HG03439 (cell line): Measurements from ENCODE around the gene PCDHA3.
"Not testable (repeated sequence)": the region's sequence is repeated elsewhere in the genome, so short reads cannot be mapped to it uniquely, and the experiment has no call there.

Experiments
- ATAC-seq: cut with Tn5 transposase; IDR thresholded peaks from one replicate; pipeline ENCODE4 v1.9.1; 2021; ENCODE audit warnings: mild to moderate bottlenecking, moderate library complexity; ENCODE audit not compliant: unreplicated experiment

The PCDHA3 gene

DNA sequence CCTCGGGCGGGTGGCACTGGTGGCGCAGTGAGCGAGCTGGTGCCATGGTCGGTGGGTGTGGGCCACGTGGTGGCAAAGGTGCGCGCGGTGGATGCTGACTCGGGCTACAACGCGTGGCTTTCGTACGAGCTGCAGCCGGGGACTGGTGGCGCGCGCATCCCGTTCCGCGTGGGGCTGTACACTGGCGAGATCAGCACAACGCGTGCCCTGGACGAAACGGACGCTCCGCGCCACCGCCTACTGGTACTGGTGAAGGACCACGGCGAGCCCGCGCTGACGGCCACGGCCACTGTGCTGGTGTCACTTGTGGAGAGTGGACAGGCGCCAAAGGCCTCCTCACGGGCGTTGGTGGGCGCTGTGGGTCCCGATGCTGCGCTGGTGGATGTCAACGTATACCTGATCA is 8.0 kb downstream of the PCDHA3 start:
- ATAC-seq, result no peak

DNA sequence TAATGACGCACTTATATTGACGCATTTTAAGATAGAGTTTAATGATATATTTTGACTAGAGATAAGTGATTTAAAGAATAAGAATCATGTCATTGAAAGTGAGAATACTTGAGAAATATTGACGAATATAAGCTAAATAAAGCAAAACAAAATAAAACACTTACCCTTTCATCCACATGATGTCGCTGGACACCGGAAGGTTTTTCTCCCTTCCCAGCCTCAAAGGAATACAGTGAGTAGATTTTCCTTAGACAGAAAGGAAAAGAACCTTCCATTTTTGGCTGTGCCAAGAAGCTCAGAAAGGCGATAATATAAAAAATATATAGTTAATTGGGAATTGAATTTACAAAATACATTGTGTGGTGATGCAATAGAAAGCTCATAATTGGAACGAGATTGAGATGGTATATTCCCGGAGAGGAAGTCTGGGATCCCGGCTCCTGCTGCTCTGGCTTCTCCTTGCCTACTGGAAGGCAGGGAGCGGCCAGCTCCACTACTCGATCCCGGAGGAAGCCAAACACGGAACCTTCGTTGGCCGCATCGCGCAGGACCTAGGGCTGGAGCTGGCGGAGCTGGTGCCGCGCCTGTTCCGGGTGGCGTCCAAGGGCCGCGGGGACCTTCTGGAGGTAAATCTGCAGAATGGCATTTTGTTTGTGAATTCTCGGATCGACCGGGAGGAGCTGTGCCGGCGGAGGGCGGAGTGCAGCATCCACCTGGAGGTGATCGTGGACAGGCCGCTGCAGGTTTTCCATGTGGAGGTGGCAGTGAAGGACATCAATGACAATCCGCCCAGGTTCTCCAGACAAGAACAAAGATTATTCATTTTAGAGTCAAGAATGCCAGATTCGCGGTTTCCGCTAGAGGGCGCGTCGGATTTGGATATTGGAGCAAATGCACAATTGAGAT is 20.8 kb downstream of the PCDHA3 start, which contains the start of gene PCDHA5:
PCDHA5 (plus strand) TSS at position 239 of the 906 bp plus-strand sequence.
- ATAC-seq, result no peak

DNA sequence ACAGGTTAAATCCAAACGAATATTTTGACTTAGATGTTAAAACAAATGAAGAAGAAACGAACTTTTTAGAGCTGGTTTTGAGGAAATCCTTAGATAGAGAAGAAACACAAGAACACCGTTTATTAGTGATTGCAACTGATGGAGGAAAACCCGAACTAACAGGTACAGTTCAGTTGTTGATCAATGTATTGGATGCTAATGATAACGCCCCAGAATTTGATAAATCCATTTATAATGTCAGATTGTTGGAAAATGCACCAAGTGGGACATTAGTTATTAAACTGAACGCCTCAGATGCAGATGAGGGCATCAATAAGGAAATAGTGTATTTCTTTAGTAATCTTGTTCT is 21.4 kb downstream of the PCDHA3 start:
- ATAC-seq, result no peak

DNA sequence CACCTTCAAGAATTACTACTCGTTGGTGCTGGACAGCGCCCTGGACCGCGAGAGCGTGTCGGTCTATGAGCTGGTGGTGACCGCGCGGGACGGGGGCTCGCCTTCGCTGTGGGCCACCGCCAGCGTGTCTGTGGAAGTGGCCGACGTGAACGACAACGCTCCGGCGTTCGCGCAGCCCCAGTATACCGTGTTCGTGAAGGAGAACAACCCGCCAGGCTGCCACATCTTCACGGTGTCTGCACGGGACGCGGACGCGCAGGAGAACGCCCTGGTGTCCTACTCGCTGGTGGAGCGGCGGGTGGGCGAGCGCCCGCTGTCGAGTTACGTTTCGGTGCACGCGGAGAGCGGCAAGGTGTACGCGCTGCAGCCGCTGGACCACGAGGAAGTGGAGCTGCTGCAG is 22.1 kb downstream of the PCDHA3 start:
- ATAC-seq, result not testable (repeated sequence)

DNA sequence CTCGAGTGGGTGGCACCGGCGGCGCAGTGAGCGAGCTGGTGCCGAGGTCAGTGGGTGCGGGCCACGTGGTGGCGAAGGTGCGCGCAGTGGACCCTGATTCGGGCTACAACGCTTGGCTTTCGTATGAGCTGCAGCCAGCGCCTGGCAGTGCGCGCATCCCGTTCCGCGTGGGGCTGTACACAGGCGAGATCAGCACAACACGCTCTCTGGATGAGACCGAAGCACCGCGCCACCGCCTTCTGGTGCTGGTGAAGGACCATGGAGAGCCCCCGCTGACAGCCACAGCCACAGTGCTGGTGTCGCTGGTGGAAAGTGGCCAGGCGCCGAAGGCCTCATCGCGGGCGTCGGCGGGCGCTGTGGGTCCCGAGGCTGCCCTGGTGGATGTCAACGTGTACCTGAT is 22.6 kb downstream of the PCDHA3 start:
- no peak for ATAC-seq

DNA sequence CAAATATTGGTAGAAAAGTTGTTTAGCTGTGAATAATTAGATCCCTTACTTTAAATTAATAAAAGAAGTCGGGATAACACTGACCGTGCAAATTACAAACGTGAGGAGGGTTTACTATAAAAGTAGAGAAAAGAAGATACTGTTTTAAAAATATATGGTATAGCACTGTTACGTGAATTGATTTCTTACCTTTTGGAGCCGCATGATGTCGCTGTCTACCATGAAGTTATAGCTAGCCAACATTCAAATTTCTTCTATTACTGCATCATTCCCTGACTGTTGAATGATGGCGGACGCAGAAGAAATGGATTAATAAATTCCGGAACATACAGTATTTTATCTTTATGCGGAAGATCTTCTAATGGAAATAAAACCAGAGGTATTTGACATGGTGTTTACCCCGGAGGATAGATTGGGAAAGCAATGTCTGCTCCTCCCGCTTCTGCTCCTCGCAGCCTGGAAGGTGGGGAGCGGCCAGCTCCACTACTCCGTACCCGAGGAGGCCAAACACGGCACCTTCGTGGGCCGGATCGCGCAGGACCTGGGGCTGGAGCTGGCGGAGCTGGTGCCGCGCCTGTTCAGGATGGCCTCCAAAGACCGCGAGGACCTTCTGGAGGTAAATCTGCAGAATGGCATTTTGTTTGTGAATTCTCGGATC is 27.0 kb downstream of the PCDHA3 start, which contains the start of gene PCDHA6:
PCDHA6 (plus strand) TSS at position 257 of the 658 bp plus-strand sequence; CDS start at position 389, 132 bp downstream.
- ATAC-seq, result no peak

DNA sequence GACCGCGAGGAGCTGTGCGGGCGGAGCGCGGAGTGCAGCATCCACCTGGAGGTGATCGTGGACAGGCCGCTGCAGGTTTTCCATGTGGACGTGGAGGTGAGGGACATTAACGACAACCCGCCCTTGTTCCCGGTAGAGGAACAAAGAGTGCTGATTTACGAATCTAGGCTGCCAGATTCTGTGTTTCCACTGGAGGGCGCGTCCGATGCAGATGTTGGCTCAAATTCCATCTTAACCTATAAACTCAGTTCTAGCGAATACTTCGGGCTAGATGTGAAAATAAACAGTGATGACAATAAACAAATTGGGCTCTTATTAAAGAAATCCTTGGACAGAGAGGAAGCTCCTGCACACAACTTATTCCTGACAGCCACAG is 27.5 kb downstream of the PCDHA3 start:
- no peak for ATAC-seq

DNA sequence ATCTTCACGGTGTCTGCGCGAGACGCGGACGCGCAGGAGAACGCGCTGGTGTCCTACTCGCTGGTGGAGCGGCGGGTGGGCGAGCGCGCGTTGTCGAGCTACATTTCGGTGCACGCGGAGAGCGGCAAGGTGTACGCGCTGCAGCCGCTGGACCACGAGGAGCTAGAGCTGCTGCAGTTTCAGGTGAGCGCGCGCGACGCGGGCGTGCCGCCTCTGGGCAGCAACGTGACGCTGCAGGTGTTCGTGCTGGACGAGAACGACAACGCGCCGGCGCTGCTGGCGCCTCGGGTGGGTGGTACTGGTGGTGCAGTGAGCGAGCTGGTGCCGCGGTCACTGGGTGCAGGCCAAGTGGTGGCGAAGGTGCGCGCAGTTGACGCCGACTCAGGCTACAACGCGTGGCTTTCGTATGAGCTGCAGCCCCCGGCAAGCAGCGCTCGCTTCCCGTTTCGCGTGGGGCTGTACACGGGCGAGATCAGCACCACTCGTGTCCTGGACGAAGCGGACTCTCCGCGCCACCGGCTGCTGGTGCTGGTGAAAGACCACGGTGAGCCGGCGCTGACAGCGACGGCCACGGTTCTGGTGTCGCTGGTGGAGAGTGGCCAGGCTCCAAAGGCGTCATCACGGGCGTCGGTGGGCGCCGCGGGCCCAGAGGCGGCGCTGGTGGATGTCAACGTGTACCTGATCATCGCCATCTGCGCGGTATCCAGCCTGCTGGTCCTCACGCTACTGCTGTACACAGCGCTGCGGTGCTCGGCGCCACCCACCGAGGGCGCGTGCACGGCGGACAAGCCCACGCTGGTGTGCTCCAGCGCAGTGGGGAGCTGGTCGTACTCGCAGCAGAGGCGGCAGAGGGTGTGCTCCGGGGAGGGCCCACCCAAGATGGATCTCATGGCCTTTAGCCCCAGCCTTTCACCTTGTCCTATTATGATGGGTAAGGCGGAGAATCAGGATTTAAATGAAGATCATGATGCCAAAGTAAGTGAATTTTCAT is 28.9 kb downstream of the PCDHA3 start:
- not testable (repeated sequence) for ATAC-seq

DNA sequence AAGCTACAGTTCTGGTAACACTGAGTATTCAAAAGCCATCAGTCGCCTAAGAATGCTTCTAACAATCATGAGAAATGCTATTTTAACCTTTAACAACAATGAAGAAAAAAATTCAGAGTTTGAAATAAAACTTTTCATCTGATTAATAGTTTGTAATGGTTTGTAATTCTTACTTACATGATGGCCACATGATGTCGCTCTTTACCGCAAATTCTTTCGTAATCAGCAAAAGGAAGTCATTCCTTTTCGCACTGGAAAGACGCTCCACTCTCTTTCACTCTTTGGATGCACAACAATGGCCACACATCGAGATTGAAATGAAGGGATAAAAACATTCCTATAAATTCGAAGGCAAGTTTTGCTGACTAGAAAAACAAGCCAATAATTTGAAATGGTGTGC is 33.1 kb downstream of the PCDHA3 start, which contains the start of gene PCDHA7:
PCDHA7 (plus strand) TSS at position 277 of the 400 bp plus-strand sequence; CDS start at position 392, 115 bp downstream.
- no peak for ATAC-seq

DNA sequence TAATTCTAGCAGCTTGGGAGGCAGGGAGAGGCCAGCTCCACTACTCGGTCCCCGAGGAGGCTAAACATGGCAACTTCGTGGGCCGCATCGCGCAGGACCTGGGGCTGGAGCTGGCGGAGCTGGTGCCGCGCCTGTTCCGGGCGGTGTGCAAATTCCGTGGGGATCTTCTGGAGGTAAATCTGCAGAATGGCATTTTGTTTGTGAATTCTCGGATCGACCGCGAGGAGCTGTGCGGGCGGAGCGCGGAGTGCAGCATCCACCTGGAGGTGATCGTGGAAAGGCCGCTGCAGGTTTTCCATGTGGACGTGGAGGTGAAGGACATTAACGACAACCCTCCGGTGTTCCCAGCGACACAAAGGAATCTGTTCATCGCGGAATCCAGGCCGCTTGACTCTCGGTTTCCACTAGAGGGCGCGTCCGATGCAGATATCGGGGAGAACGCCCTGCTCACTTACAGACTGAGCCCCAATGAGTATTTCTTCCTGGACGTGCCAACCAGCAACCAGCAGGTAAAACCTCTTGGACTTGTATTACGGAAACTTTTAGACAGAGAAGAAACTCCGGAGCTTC is 33.7 kb downstream of the PCDHA3 start:
- not testable (repeated sequence) for ATAC-seq

DNA sequence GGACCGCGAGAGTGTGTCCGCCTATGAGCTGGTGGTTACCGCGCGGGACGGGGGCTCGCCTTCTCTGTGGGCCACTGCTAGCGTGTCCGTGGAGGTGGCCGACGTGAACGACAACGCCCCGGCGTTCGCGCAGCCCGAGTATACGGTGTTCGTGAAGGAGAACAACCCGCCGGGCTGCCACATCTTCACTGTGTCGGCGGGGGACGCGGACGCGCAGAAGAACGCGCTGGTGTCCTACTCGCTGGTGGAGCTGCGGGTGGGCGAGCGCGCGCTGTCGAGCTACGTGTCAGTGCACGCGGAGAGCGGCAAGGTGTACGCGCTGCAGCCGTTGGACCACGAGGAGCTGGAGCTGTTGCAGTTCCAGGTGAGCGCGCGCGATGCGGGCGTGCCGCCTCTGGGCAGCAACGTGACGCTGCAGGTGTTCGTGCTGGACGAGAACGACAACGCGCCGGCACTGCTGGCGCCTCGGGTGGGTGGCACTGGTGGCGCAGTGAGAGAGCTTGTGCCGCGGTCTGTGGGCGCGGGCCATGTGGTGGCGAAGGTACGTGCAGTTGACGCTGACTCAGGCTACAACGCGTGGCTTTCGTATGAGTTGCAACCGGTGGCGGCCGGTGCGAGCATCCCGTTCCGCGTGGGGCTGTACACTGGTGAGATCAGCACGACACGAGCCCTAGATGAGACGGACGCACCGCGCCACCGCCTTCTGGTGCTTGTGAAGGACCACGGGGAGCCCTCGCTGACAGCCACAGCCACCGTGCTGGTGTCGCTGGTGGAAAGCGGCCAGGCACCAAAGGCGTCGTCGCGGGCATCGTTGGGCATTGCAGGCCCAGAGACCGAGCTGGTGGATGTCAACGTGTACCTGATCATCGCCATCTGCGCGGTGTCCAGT is 35.0 kb downstream of the PCDHA3 start:
- no peak for ATAC-seq

DNA sequence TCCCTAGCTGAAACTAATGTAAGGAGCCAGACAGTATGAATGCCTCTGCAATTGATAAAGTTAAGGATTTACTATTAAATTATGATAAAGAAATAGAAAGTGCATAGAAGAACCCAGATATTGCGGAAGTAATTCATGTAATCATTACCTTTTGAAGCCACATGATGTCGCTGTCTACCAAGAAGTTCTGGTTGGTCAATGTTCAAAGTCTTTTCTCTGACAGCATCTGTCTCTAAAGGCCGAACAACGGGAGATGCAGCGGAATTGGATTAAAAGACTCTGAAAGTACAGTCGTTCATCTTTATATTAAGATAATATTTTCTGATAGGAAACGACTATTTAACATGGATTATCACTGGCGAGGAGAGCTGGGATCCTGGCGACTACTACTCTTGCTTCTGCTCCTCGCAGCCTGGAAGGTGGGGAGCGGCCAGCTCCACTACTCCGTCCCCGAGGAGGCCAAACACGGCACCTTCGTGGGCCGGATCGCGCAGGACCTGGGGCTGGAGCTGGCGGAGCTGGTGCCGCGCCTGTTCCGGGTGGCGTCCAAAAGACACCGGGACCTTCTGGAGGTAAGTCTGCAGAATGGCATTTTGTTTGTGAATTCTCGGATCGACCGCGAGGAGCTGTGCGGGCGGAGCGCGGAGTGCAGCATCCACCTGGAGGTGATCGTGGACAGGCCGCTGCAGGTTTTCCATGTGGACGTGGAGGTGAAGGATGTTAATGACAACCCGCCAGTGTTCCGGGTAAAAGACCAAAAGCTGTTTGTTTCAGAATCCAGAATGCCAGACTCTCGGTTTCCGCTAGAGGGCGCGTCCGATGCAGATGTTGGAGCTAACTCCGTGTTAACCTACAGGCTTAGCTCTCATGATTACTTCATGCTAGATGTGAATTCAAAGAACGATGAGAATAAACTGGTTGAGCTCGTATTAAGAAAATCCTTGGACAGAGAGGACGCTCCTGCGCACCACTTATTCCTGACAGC is 40.4 kb downstream of the PCDHA3 start, which contains the start of gene PCDHA8:
PCDHA8 (plus strand) TSS at position 210 of the 985 bp plus-strand sequence; CDS start at position 345, 135 bp downstream.
- no peak for ATAC-seq

DNA sequence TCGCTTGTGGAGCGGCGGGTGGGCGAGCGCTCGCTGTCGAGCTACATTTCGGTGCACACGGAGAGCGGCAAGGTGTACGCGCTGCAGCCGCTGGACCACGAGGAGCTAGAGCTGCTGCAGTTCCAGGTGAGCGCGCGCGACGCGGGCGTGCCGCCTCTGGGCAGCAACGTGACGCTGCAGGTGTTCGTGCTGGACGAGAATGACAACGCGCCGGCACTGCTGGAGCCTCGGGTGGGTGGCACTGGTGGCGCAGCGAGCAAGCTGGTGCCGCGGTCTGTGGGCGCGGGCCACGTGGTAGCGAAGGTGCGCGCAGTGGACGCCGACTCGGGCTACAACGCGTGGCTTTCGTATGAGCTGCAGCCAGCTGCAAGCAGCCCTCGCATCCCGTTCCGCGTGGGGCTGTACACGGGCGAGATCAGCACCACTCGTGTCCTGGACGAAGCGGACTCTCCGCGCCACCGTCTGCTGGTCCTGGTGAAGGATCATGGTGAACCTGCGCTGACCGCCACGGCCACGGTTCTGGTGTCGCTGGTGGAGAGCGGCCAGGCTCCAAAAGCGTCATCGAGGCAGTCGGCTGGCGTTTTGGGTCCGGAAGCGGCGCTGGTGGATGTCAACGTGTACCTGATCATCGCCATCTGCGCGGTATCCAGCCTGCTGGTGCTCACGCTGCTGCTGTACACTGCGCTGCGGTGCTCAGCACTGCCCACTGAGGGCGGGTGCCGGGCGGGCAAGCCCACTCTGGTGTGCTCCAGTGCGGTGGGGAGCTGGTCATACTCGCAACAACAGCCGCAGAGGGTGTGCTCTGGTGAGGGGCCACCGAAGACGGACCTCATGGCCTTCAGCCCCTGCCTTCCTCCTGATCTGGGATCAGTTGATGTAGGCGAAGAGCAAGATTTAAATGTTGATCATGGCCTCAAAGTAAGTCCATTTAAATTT is 42.2 kb downstream of the PCDHA3 start:
- ATAC-seq, result no peak

DNA sequence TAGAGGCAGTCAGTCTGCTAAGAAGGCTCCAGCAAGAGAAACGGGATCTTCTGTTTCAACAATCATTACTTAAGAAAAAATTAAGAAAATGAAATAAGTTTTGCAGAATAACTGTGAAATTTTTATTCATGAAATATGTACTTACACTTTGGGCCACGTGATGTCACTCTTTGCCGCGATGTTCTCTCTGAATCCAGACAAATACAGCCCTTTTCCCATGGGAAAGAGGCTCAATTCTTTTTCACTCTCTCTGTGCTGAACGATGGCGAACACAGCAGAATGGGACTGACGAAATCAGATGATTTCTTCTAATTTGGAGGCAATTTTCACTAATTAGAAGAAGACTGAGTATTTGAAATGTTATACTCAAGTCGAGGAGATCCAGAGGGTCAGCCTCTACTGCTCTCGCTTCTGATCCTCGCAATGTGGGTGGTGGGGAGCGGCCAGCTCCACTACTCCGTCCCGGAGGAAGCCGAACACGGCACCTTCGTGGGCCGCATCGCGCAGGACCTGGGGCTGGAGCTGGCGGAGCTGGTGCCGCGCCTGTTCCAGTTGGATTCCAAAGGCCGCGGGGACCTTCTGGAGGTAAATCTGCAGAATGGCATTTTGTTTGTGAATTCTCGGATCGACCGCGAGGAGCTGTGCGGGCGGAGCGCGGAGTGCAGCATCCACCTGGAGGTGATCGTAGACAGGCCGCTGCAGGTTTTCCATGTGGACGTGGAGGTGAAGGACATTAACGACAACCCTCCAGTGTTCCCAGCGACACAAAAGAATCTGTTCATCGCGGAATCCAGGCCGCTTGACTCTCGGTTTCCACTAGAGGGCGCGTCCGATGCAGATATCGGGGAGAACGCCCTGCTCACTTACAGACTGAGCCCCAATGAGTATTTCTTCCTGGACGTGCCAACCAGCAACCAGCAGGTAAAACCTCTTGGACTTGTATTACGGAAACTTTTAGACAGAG is 47.6 kb downstream of the PCDHA3 start, which contains the start of gene PCDHA9:
PCDHA9 (plus strand) TSS at position 244 of the 964 bp plus-strand sequence; CDS start at position 358, 114 bp downstream.
- ATAC-seq, result not testable (repeated sequence)

DNA sequence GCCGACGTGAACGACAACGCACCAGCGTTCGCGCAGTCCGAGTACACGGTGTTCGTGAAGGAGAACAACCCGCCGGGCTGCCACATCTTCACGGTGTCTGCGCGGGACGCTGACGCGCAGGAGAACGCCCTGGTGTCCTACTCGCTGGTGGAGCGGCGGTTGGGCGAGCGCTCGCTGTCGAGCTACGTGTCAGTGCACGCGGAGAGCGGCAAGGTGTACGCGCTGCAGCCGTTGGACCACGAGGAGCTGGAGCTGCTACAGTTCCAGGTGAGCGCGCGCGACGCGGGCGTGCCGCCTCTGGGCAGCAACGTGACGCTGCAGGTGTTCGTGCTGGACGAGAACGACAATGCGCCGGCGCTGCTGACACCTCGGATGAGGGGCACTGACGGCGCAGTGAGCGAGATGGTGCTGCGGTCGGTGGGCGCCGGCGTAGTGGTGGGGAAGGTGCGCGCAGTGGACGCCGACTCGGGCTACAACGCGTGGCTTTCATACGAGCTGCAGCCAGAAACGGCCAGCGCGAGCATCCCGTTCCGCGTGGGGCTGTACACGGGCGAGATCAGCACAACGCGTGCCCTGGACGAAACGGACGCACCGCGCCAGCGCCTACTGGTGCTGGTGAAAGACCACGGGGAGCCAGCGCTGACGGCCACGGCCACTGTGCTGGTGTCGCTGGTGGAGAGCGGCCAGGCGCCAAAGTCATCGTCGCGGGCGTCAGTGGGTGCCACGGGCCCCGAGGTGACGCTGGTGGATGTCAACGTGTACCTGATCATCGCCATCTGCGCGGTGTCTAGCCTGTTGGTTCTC is 49.2 kb downstream of the PCDHA3 start:
- ATAC-seq, result not testable (repeated sequence)
